CD14-positive monocyte (primary cell): Measurements from ENCODE around the gene RPS2. TPM values are rescaled to one million over a fixed set of nuclear protein-coding genes. Genes with fewer than 3 reads are reported as not detected.
"Not testable (repeated sequence)": the region's sequence is repeated elsewhere in the genome, so short reads cannot be mapped to it uniquely, and the experiment has no call there.

Experiments used
- DNase-seq, 3 donors: peaks; one replicate each; pipeline ENCODE4 v3.0.0-alpha.2; 2011 to 2022
- H2AFZ ChIP-seq: 2 replicates; pipeline ENCODE4 v1.6.0; 2012; ENCODE audit warnings: mild to moderate bottlenecking, low read depth, low read length, inconsistent platforms; ENCODE audit not compliant: insufficient read depth, poor library complexity, severe bottlenecking
- H3K27ac ChIP-seq, 2 donors: 1 replicate in 1 of 2; 2 replicates in 1 of 2; pipeline ENCODE4 v1.5.1; 2012 to 2013; ENCODE audit warnings: low read length in 2 of 2, control low read depth in 1 of 2, inconsistent platforms in 1 of 2, low read depth in 1 of 2, mild to moderate bottlenecking in 1 of 2
- H3K27me3 ChIP-seq, 2 donors: one replicate each; pipeline versions ENCODE4 v1.6.0 to v1.6.1; 2011 to 2013; ENCODE audit warnings: low read length in 2 of 2; ENCODE audit not compliant: control insufficient read depth in 2 of 2, insufficient read depth in 2 of 2
- H3K36me3 ChIP-seq, 2 donors: replicated peaks in 1 of 2; 1 replicate in 1 of 2; 2 replicates in 1 of 2; pipeline versions ENCODE4 v1.5.1 to v1.6.1; 2012 to 2013; ENCODE audit warnings: low read length in 2 of 2, control low read depth in 1 of 2, inconsistent platforms in 1 of 2, mild to moderate bottlenecking in 1 of 2; ENCODE audit not compliant: insufficient read depth in 2 of 2, control insufficient read depth in 1 of 2
- H3K4me1 ChIP-seq, 2 donors: 1 replicate in 1 of 2; 2 replicates in 1 of 2; pipeline versions ENCODE4 v1.5.1 to v1.6.1; 2012 to 2013; ENCODE audit warnings: low read length in 2 of 2, control low read depth in 1 of 2, inconsistent platforms in 1 of 2, mild to moderate bottlenecking in 1 of 2, moderate library complexity in 1 of 2; ENCODE audit not compliant: insufficient read depth in 2 of 2, control insufficient read depth in 1 of 2
- H3K4me2 ChIP-seq: replicated peaks from 2 replicates; pipeline ENCODE3; 2012; ENCODE audit warnings: low read length, moderate library complexity, mild to moderate bottlenecking; ENCODE audit not compliant: poor library complexity, severe bottlenecking; ENCODE audit errors: extremely low read depth
- H3K4me3 ChIP-seq, 3 experiments: fragments of 200-600 bp in 1 of 3; sonication (generic) in 1 of 3; replicated peaks in 1 of 3; 1 replicate in 2 of 3; 2 replicates in 1 of 3; pipeline ENCODE4 v1.5.1; 2011 to 2013; ENCODE audit warnings: low read length in 3 of 3, mild to moderate bottlenecking in 3 of 3, control low read depth in 2 of 3, low read depth in 2 of 3, inconsistent platforms in 1 of 3, moderate library complexity in 1 of 3
- H3K79me2 ChIP-seq: 2 replicates; pipeline ENCODE4 v1.6.0; 2012; ENCODE audit warnings: mild to moderate bottlenecking, control low read depth, inconsistent platforms, low read length, moderate library complexity; ENCODE audit not compliant: insufficient read depth
- H3K9ac ChIP-seq: 2 replicates; pipeline ENCODE4 v1.6.0; 2017; ENCODE audit warnings: low read length, mild to moderate bottlenecking; ENCODE audit not compliant: insufficient read depth, poor library complexity, severe bottlenecking
- H3K9me3 ChIP-seq, 2 donors: replicated peaks in 1 of 2; 1 replicate in 1 of 2; 2 replicates in 1 of 2; pipeline versions ENCODE4 v1.5.1 to v1.6.1; 2012 to 2013; ENCODE audit warnings: low read length in 2 of 2, control low read depth in 1 of 2; ENCODE audit not compliant: control insufficient read depth in 1 of 2, insufficient read depth in 1 of 2
- H4K20me1 ChIP-seq: 2 replicates; pipeline ENCODE4 v1.6.0; 2012; ENCODE audit warnings: mild to moderate bottlenecking, low read length, control low read depth, moderate library complexity; ENCODE audit not compliant: insufficient read depth
- H3K27ac Mint-ChIP-seq, 7 donors: one replicate each; pipeline ENCODE4 v1.8.0; 2020; ENCODE audit warnings: mild to moderate bottlenecking in 7 of 7, mixed read lengths in 7 of 7, moderate library complexity in 6 of 7, inconsistent platforms in 2 of 7
- H3K27me3 Mint-ChIP-seq, 3 donors: one replicate each; pipeline ENCODE4 v1.8.0; 2021 to 2022; ENCODE audit warnings: low read depth in 3 of 3, mild to moderate bottlenecking in 3 of 3, mixed read lengths in 3 of 3, moderate library complexity in 3 of 3, inconsistent platforms in 1 of 3
- H3K36me3 Mint-ChIP-seq, 2 donors: one replicate each; pipeline ENCODE4 v1.8.0; 2020; ENCODE audit warnings: mixed read lengths in 2 of 2, inconsistent platforms in 1 of 2, mild to moderate bottlenecking in 1 of 2
- H3K4me1 Mint-ChIP-seq: one replicate; pipeline ENCODE4 v1.8.0; 2020; ENCODE audit warnings: mild to moderate bottlenecking, mixed read lengths
- H3K4me3 Mint-ChIP-seq, 2 donors: one replicate each; pipeline ENCODE4 v1.8.0; 2020; ENCODE audit warnings: mild to moderate bottlenecking in 2 of 2, mixed read lengths in 2 of 2, moderate library complexity in 1 of 2
- H3K9me3 Mint-ChIP-seq, 7 donors: one replicate each; pipeline ENCODE4 v1.8.0; 2020 to 2022; ENCODE audit warnings: mixed read lengths in 7 of 7, mild to moderate bottlenecking in 6 of 7, moderate library complexity in 6 of 7, inconsistent platforms in 2 of 7
- CTCF ChIP-seq: fragments of 200-600 bp; IDR thresholded peaks from one replicate; pipeline ENCODE4 v1.8.0; 2022; ENCODE audit warnings: antibody characterized with exemption, mild to moderate bottlenecking
- WGBS: methylation state at CpG from one replicate; pipeline ENCODE4 v1.1.5; 2013; ENCODE audit warnings: missing lambda C conversion rate; ENCODE audit not compliant: insufficient coverage; 5-methylcytosine and 5-hydroxymethylcytosine counted together
- intact Hi-C, 2 donors: fragments of 100-400 bp; cut with micrococcal nuclease; formaldehyde crosslinking; loops; one replicate each; pipeline versions ENCODE4 v1.15.0 to v1.15.1; 2023
- polyA plus RNA-seq, 3 donors: library from polyadenylated mRNA; depleted of rRNA in 1 of 3; unstranded in 2 of 3; stranded (reverse) in 1 of 3; fragments of 300-500 nt in 2 of 3; fragments of >200 nt in 1 of 3; fragmentation: Illumina TruSeq in 2 of 3; gene quantifications; 1 replicate in 2 of 3; 2 replicates in 1 of 3; pipeline ENCODE4 v1.2.3, GENCODE V29; 2012 to 2021

The RPS2 gene
- polyA plus RNA-seq, 3 donors = 1,849 to 2,136 (median 1,893) TPM

GRCh38 chr16:1940273-1941161, 24.1 kb downstream of the RPS2 start:
- WGBS = 83% methylated on average over 21 of the region's 23 CpGs
- Histone ChIP-seq H3K4me3 (peak overlapping the region in 1 of 3 experiments; percentile 99), H3K9ac (no peak overlapping the region), H3K4me1 (peaks cover 67 to 80% of the 10 kb centered on the region in 2 donors), H3K27me3 (no peaks in the 10 kb centered on the region), H2AFZ (no peak overlapping the region), H3K79me2 (peaks cover 66% of the 10 kb centered on the region), H4K20me1 (peaks cover 38% of the 10 kb centered on the region), H3K9me3 (no peaks in the 10 kb centered on the region), H3K36me3 (peaks cover 36 to 48% of the 10 kb centered on the region in 2 donors), H3K4me2 (peak overlapping the region; percentile 100), H3K27ac (peak overlapping the region; percentile 83)
- Mint-ChIP-seq H3K4me3 (peak overlapping the region; percentile 31 to 91), H3K27ac (peak overlapping the region in 6 of 7 donors; percentile 42 to 96 (median 80)), H3K9me3 (no peaks in the 10 kb centered on the region), H3K27me3 (peaks cover 0 to 1% (median 0%) of the 10 kb centered on the region in 3 donors), H3K4me1 (peaks cover 65% of the 10 kb centered on the region), H3K36me3 (peaks cover 36 to 59% of the 10 kb centered on the region in 2 donors)
- intact Hi-C loops = loop anchor here in 1 of 2 donors (10.0 kb wide), 1 partner anchor 214 kb away; the partner anchor contains the start of gene TRAF7
- DNase-seq = no peak
- TF ChIP-seq CTCF = no peak

GRCh38 chr16:1939833-1940232, 24.8 kb downstream of the RPS2 start:
- not testable (repeated sequence) for H3K4me3 Mint-ChIP-seq, H3K9ac ChIP-seq
- H3K4me1 Mint-ChIP-seq = peaks cover 67% of the 10 kb centered on the region

More at GRCh38 chr16:1939833-1940232, 24.8 kb downstream of the RPS2 start:
- H3K4me2 ChIP-seq, H3K9me3 Mint-ChIP-seq, H3K27me3 ChIP-seq, DNase-seq, H2AFZ ChIP-seq, H3K9me3 ChIP-seq, H3K27me3 Mint-ChIP-seq: not testable (repeated sequence)
- Mint-ChIP-seq H3K36me3 (peaks cover 36 to 59% of the 10 kb centered on the region in 2 donors), H3K27ac (peak overlapping the region in 5 of 7 donors; percentile 73 to 98 (median 96))
- Histone ChIP-seq H3K4me3 (peak overlapping the region in 1 of 3 experiments; percentile 99), H4K20me1 (peaks cover 38% of the 10 kb centered on the region), H3K4me1 (peaks cover 67 to 82% of the 10 kb centered on the region in 2 donors), H3K36me3 (peaks cover 36 to 48% of the 10 kb centered on the region in 2 donors), H3K79me2 (peaks cover 66% of the 10 kb centered on the region), H3K27ac (peak overlapping the region; percentile 83 to 86)
- intact Hi-C loops = loop anchor here (10.0 kb wide), 2 partner anchors 165 to 215 kb away; partner anchors contain the start of genes EME2 (in 1 of the 2), MRPS34 (in 1 of the 2), NME3 (in 1 of the 2) and TRAF7 (in 1 of the 2)
- WGBS = 97% methylated on average over 5 of the region's 8 CpGs
